Osteocyte (in vitro differentiated cells): ENCODE results near the gene ANXA4. TPM values are rescaled to one million over a fixed set of nuclear protein-coding genes. Genes with fewer than 3 reads are reported as not detected.

ENCODE experiments used
- DNase-seq: peaks from one replicate; pipeline ENCODE4 v3.0.0; 2021; ENCODE audit warnings: mixed read lengths; ENCODE audit not compliant: unreplicated experiment; ENCODE audit errors: extremely low spot score
- H3K27ac Mint-ChIP-seq: one replicate; pipeline ENCODE4 v1.8.0; 2021; ENCODE audit warnings: mild to moderate bottlenecking, mixed read lengths; ENCODE audit not compliant: unreplicated experiment
- H3K27me3 Mint-ChIP-seq: one replicate; pipeline ENCODE4 v1.8.0; 2021; ENCODE audit warnings: mixed read lengths; ENCODE audit not compliant: unreplicated experiment
- H3K36me3 Mint-ChIP-seq: one replicate; pipeline ENCODE4 v1.8.0; 2021; ENCODE audit warnings: mixed read lengths; ENCODE audit not compliant: unreplicated experiment
- H3K4me1 Mint-ChIP-seq: one replicate; pipeline ENCODE4 v1.8.0; 2021; ENCODE audit warnings: mixed read lengths; ENCODE audit not compliant: unreplicated experiment
- H3K4me3 Mint-ChIP-seq: one replicate; pipeline ENCODE4 v1.8.0; 2021; ENCODE audit warnings: mild to moderate bottlenecking, moderate library complexity, mixed read lengths; ENCODE audit not compliant: unreplicated experiment
- H3K9me3 Mint-ChIP-seq: one replicate; pipeline ENCODE4 v1.8.0; 2021; ENCODE audit warnings: mixed read lengths; ENCODE audit not compliant: unreplicated experiment
- total RNA-seq: library from RNA; stranded (reverse); gene quantifications from 2 replicates; pipeline ENCODE4 v1.2.1, GENCODE V29; 2021
- TF ChIP-seq, protein P1 (sequence below): fragments of 200-600 bp; sonication (generic); IDR thresholded peaks from 2 replicates; pipeline ENCODE4 v1.5.0; 2021; ENCODE audit warnings: antibody characterized with exemption, mild to moderate bottlenecking, moderate library complexity

Gene ANXA4
- total RNA-seq, 1 donor from 2014 or later: 76.6 TPM

DNA sequence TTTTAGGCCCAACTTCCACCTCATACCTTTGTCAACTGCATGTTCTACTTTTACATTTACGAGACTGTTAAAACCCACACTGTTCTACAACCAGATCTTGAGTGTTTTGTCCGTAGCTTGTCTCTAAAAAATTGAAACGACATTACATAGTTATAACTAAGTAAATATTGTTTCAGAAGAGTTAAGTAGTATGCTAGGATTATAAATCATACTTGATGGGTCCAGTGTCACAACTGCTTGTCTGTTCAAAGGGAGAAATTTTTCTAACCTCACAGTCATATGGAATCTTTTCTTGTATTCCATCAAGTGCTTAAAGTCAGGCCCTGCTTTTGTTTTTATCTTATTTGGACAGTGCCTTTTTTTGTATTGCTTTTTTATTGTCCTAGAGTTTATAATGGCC lies 91.8 kb downstream of the ANXA4 start:
- no peak for DNase-seq
- TF ChIP-seq, protein P1, sequence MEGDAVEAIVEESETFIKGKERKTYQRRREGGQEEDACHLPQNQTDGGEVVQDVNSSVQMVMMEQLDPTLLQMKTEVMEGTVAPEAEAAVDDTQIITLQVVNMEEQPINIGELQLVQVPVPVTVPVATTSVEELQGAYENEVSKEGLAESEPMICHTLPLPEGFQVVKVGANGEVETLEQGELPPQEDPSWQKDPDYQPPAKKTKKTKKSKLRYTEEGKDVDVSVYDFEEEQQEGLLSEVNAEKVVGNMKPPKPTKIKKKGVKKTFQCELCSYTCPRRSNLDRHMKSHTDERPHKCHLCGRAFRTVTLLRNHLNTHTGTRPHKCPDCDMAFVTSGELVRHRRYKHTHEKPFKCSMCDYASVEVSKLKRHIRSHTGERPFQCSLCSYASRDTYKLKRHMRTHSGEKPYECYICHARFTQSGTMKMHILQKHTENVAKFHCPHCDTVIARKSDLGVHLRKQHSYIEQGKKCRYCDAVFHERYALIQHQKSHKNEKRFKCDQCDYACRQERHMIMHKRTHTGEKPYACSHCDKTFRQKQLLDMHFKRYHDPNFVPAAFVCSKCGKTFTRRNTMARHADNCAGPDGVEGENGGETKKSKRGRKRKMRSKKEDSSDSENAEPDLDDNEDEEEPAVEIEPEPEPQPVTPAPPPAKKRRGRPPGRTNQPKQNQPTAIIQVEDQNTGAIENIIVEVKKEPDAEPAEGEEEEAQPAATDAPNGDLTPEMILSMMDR: no peak
- H3K4me1 Mint-ChIP-seq: peaks cover 18% of the 10 kb centered on the region
- H3K9me3 Mint-ChIP-seq: no peaks in the 10 kb centered on the region
- H3K4me3 Mint-ChIP-seq: no peak overlapping the region
- H3K36me3 Mint-ChIP-seq: peaks cover 3% of the 10 kb centered on the region
- H3K27me3 Mint-ChIP-seq: no peaks in the 10 kb centered on the region
- no peak overlapping the region for H3K27ac Mint-ChIP-seq

DNA sequence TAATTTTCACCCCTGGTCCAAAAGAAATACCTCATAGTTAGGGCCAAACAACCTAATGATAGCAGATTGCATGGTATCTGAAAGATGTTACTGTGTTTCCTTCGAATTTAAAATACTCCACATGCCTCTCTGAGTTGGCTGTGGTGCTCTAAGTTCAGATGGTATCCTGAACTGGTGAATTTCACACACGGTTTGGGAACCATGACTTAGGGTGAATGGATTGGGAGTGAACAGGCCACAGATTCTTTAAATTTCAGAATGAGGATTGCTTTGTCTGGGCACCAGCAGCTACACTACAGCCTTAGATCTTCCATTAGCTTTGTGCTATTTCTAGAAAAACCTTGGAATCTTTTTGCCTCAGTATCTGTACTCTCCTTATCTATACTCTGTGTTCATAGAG lies 93.7 kb downstream of the ANXA4 start:
- TF ChIP-seq, protein P1: no peak
- no peak overlapping the region for H3K27ac Mint-ChIP-seq
- no peaks in the 10 kb centered on the region for H3K27me3 Mint-ChIP-seq
- peaks cover 12% of the 10 kb centered on the region for H3K4me1 Mint-ChIP-seq
- H3K9me3 Mint-ChIP-seq: no peaks in the 10 kb centered on the region
- no peak for DNase-seq
- H3K4me3 Mint-ChIP-seq: no peak overlapping the region
- H3K36me3 Mint-ChIP-seq: peaks cover 6% of the 10 kb centered on the region

DNA sequence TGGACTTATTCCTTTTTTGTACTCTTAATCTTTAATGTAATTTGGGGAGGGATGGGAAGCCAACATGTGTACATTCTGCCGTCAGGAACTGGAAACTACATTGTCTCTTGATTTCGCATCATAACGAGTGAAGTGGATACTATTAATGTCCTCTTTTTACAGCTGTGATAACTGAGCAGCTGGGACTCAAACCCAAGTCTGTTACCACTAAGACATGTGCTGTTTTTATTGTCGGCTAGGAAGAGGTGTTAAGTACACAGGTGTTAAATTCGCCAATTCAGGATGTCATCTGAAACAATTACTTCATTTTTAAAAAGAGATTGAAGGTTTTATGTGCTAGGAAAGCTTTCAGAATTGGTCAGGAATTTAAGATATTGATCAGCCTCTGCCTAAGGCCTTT lies 94.4 kb downstream of the ANXA4 start:
- Mint-ChIP-seq H3K27me3 (no peaks in the 10 kb centered on the region), H3K36me3 (peaks cover 7% of the 10 kb centered on the region)

DNA sequence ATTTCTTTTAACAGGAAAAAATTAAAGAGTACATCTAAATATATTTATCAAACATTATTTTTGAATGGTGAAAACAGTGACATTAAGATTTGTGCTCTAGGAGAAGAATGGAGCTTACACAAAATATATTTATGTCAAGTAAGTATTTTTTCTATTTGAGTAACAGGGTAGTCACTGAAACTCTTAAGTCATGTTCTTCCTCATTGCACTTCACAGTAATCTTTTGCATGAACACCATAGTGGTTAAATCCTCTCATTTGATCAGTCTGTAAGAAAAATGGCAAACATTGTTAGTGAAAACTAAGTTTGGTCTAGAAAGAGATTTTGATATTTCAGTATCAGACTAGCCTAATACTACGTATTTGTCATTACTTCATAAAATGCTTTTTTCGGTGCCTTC lies 95.6 kb downstream of the ANXA4 start:
- Mint-ChIP-seq H3K36me3 (peaks cover 14% of the 10 kb centered on the region), H3K27ac (no peak overlapping the region), H3K27me3 (no peaks in the 10 kb centered on the region), H3K4me3 (no peak overlapping the region), H3K9me3 (no peaks in the 10 kb centered on the region), H3K4me1 (no peaks in the 10 kb centered on the region)
- TF ChIP-seq, protein P1: no peak
- no peak for DNase-seq

More for the DNA sequence above, 94.4 kb downstream of the ANXA4 start:
- Mint-ChIP-seq H3K27ac (no peak overlapping the region), H3K4me3 (no peak overlapping the region), H3K9me3 (no peaks in the 10 kb centered on the region), H3K4me1 (peaks cover 5% of the 10 kb centered on the region)
- TF ChIP-seq, protein P1: no peak
- no peak for DNase-seq

DNA sequence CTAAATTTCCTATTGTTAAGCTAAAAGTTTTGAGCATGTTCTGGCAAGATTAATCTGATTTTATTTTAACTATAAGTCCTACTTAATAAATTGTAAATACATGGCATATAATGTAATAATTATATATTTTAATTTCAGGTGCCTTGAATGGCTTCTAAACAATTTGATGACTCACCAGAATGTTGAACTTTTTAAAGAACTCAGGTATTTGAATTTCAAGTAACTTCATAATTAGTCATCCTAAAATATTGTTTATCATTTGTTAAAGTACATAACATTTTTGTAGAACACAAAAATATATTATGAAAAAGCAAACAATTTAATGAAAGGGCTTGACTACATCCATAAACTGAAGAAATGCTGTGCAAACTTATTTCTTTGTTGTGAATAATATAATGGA lies 102.1 kb downstream of the ANXA4 start:
- TF ChIP-seq, protein P1: no peak
- no peaks in the 10 kb centered on the region for H3K9me3 Mint-ChIP-seq
- DNase-seq: no peak
- H3K4me1 Mint-ChIP-seq: no peaks in the 10 kb centered on the region
- peaks cover 31% of the 10 kb centered on the region for H3K36me3 Mint-ChIP-seq
- no peaks in the 10 kb centered on the region for H3K27me3 Mint-ChIP-seq
- H3K27ac Mint-ChIP-seq: no peak overlapping the region
- no peak overlapping the region for H3K4me3 Mint-ChIP-seq
